ENCODE measurements around the gene SRP14. TPM values are rescaled to one million over a fixed set of nuclear protein-coding genes. Genes with fewer than 3 reads are reported as not detected.
A peak's percentile ranks its signal among the peaks of the same experiment; 100 is the strongest.
"Not testable (repeated sequence)": the region's sequence is repeated elsewhere in the genome, so short reads cannot be mapped to it uniquely, and the experiment has no call there.

Gene SRP14
- total RNA-seq, 2 donors from 2014 or later: 163 to 167 TPM

DNA sequence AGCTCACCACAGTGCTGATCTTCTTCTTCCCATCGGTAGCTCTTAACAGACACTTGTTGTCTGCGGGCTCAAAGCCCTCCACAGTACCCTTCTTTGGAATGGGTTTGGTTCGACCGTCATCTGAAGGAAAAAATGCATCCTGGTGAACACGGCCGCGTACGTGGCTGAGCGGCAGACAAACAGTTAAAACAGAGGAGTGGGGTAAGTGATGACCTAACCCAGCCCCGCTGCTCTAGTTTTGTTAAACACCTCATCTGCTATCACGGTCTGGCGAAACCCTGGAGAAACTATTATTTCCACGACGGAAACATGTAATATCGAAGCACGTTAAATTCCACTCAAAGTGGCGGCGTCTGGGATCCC, 725 bp downstream of the SRP14 start:
- intact Hi-C loops (cut with DNase I): no loop called here
- DNase-seq: no peak

DNA sequence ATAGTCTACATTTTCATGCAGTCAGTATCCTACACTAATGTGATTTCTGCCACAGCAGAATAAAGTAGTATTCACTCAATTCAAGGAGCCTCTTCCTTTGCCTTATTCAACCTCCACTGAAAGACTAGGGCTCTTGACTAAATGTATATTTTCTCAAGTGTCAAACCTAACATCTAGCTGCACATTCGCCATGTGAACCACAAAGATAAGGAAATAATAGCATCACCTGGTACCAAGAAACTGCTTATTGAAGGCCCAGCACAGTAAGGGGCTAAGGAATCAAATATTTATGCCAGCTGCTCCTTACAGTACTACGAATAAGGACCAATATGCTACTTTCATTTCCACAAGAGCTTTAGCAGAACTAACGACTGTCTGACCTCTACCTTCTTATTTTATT, 1.3 kb downstream of the SRP14 start:
- Histone ChIP-seq H3K27ac (no peak overlapping the region), H3K4me1 (no peaks in the 10 kb centered on the region), H3K9me3 (no peaks in the 10 kb centered on the region), H3K27me3 (no peaks in the 10 kb centered on the region), H3K4me3 (peak overlapping the region; percentile 94), H3K9ac (ENCODE audit: low read depth in 2 of 2, low read length in 2 of 2) (peak overlapping the region; percentile 96 to 97), H3K36me3 (peaks cover 20% of the 10 kb centered on the region)
- TF ChIP-seq, protein P1, sequence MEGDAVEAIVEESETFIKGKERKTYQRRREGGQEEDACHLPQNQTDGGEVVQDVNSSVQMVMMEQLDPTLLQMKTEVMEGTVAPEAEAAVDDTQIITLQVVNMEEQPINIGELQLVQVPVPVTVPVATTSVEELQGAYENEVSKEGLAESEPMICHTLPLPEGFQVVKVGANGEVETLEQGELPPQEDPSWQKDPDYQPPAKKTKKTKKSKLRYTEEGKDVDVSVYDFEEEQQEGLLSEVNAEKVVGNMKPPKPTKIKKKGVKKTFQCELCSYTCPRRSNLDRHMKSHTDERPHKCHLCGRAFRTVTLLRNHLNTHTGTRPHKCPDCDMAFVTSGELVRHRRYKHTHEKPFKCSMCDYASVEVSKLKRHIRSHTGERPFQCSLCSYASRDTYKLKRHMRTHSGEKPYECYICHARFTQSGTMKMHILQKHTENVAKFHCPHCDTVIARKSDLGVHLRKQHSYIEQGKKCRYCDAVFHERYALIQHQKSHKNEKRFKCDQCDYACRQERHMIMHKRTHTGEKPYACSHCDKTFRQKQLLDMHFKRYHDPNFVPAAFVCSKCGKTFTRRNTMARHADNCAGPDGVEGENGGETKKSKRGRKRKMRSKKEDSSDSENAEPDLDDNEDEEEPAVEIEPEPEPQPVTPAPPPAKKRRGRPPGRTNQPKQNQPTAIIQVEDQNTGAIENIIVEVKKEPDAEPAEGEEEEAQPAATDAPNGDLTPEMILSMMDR (IDR thresholded peaks at IDR 0.05): no peak
- DNase-seq: no peak
- intact Hi-C loops (cut with DNase I): no loop called here

More for the DNA sequence above, 725 bp downstream of the SRP14 start:
- Histone ChIP-seq H3K27ac (peak overlapping the region; percentile 98), H3K27me3 (no peaks in the 10 kb centered on the region), H3K9ac (ENCODE audit: low read depth in 2 of 2, low read length in 2 of 2) (peak overlapping the region; percentile 96 to 97), H3K9me3 (no peaks in the 10 kb centered on the region), H3K4me3 (peak overlapping the region; percentile 94), H3K36me3 (peaks cover 20% of the 10 kb centered on the region), H3K4me1 (no peaks in the 10 kb centered on the region)
- TF ChIP-seq, protein P1 (IDR thresholded peaks at IDR 0.05): no peak

DNA sequence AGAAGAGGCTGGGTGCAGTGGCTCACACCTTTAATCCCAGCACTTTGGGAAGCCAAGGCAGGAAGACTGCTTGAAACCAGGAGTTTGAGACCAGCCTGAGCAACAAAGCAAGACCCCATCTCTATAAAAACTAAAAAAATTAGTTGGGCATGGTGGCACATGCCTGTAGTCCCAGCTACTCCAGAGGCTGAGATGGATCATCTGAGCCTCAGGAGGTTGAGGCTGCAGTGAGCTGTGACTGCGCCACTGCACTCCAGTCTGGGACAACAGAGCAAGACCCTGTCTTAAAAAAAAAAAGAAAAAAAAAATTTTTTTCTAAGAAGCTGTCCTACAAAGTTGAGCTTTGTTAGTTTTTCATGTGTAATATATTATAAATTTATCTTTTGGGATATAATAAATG, 3.8 kb downstream of the SRP14 start:
- H3K4me3 ChIP-seq; intact Hi-C loops (cut with DNase I); H3K27ac ChIP-seq; H3K27me3 ChIP-seq; H3K9me3 ChIP-seq; H3K9ac ChIP-seq (ENCODE audit: low read depth in 2 of 2, low read length in 2 of 2); H3K4me1 ChIP-seq; DNase-seq: not testable (repeated sequence)
- peaks cover 20% of the 10 kb centered on the region for H3K36me3 ChIP-seq

DNA sequence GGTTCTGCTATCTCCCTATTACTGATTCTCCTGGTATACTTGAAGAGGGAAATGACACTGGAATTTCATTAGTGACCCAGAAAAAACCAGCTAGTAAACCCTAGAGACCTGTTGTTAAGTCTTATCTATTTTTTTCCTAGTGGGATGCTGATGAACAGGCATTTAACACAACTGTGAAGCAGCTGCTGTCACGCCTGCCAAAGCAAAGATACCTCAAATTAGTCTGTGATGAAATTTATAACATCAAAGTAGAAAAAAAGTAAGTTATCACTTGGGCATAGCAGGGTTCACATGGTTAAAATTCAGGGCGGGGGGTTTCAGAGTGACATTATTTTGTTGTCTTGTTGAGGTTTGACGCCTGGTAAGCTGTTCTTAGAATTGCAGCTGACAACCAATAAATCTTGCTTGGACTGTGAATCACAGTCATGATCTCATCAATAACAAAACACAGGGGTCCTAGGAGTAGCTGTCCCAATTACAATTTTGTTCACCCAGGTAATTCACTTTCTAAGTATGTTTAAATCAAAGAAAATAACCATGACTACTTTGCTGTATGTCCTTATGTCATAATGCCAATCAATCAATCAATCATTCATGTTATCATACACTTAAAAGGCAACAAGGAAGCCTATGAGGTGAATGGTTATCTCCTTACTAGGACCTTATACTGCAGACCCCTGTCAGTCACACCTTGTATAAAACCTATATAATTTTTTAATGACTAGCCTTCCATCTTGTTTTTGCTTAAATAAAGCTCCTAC, 4.6 kb downstream of the SRP14 start:
- H3K9ac ChIP-seq (ENCODE audit: low read depth in 2 of 2, low read length in 2 of 2): no peak overlapping the region

DNA sequence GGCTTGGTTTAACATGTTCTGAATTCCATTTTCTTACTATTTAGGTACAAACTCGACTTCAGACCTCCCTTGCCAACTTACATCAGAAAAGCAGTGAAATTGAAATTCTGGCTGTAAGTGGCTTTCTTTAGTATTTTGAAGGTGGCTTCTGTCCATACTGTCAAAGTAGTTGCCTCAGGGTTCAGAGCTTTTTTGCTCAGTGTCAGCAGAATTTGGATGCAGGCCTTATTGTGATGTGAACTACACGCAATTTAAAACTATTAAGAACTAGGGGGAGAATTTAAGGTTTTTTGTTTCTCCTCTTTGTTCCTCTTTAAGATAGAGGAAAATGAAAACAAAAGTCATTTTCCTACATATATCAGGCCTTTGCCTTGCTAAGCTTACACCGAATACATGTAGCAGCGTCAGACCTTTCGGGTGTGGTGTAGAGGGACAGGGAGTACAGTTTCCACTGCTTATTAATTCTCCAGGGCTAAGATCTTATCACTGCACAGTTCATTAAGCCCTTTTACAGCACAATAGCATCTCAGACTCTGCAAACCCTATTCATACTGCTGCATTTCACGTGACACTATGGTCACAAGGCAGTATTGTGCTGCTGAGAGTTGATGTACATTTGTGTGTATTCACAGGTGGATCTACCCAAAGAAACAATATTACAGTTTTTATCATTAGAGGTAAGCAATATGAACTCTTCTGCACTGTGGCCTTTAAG, 6.7 kb downstream of the SRP14 start:
- Histone ChIP-seq H3K36me3 (peaks cover 20% of the 10 kb centered on the region), H3K27ac (no peak overlapping the region), H3K4me1 (no peaks in the 10 kb centered on the region), H3K9ac (ENCODE audit: low read depth in 2 of 2, low read length in 2 of 2) (no peak overlapping the region), H3K4me3 (no peak overlapping the region), H3K27me3 (no peaks in the 10 kb centered on the region), H3K9me3 (no peaks in the 10 kb centered on the region)
- intact Hi-C loops (cut with DNase I): no loop called here
- no peak for DNase-seq
- TF ChIP-seq, protein P1 (IDR thresholded peaks at IDR 0.05): no peak

More for the DNA sequence above, 4.6 kb downstream of the SRP14 start:
- no peak overlapping the region for H3K4me3 ChIP-seq
- H3K27ac ChIP-seq: no peak overlapping the region
- TF ChIP-seq, protein P1 (IDR thresholded peaks at IDR 0.05): no peak
- no peaks in the 10 kb centered on the region for H3K27me3 ChIP-seq
- H3K36me3 ChIP-seq: peaks cover 20% of the 10 kb centered on the region
- no peak for DNase-seq
- no peaks in the 10 kb centered on the region for H3K4me1 ChIP-seq
- H3K9me3 ChIP-seq: no peaks in the 10 kb centered on the region
- intact Hi-C loops (cut with DNase I): no loop called here

DNA sequence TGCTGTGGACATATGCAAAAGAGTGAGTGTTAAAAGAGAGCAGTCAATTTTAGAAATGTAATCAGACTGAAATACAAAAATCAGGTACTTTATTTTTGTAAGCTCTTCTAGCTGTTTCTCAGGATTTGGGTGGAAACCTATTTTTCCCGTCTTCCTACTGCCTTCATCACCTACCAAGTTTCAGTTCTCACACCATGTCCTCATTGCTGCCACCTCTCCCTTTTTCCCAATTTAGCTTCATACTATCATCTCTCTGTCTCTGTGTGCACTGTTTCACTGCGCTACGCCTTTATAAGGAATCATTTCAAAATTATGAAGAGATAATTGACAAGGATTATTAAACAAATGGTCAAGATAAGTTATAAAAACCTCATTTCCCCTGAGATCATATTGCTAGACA, 7.7 kb downstream of the SRP14 start:
- intact Hi-C loops (cut with DNase I): no loop called here
- TF ChIP-seq, protein P1 (IDR thresholded peaks at IDR 0.05): no peak
- no peak overlapping the region for H3K27ac ChIP-seq
- H3K9me3 ChIP-seq: no peaks in the 10 kb centered on the region
- no peaks in the 10 kb centered on the region for H3K4me1 ChIP-seq
- no peak for DNase-seq
- H3K4me3 ChIP-seq: no peak overlapping the region
- H3K9ac ChIP-seq (ENCODE audit: low read depth in 2 of 2, low read length in 2 of 2): no peak overlapping the region
- H3K36me3 ChIP-seq: peaks cover 17% of the 10 kb centered on the region
- H3K27me3 ChIP-seq: no peaks in the 10 kb centered on the region

All from colonic mucosa (tissue), 4 donors.